ENCODE data around the gene APP. TPM values are rescaled to one million over a fixed set of nuclear protein-coding genes. Genes with fewer than 3 reads are reported as not detected.
A peak's percentile ranks its signal among the peaks of the same experiment; 100 is the strongest.

APP gene
- total and polyA plus RNA-seq, 2 of the 13 experiments (the other 11 are each of a cell fraction or from before 2014, with no cell fraction given) = 70.6 to 262 TPM

DNA sequence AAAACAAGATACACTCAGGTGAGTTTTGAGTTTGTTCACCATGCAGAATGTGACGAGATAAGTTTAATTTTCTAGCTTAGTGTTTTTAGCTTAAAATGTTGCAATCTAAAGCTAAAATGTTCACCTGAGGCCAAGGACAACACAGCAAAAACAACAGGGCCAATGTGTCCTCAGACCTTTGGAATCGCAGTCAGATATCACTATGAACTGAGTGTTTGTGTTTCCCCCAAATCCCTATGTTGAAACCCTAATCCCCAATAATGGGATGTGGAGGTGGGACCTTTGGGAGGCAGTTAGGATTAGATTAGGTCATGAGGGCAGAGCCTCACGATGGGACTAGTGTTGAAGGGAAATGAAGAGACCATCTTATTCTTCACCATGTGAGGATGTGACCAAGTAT, 291.4 kb downstream of the APP start (continued):
- TF ChIP-seq TFDP1 (CRISPR knock-in tag; IDR thresholded peaks at IDR 0.05; ENCODE audit: borderline replicate concordance) = no peak
- no peak for TF ChIP-seq GABPA (IDR thresholded peaks at IDR 0.05; ENCODE audit: low read depth, low read length)
- TF ChIP-seq GABPA (CRISPR knock-in tag; IDR thresholded peaks at IDR 0.05; ENCODE audit: low read depth) = no peak
- TF ChIP-seq ZMYM2 (CRISPR knock-in tag; IDR thresholded peaks at IDR 0.05) = no peak
- TF ChIP-seq, protein P1, sequence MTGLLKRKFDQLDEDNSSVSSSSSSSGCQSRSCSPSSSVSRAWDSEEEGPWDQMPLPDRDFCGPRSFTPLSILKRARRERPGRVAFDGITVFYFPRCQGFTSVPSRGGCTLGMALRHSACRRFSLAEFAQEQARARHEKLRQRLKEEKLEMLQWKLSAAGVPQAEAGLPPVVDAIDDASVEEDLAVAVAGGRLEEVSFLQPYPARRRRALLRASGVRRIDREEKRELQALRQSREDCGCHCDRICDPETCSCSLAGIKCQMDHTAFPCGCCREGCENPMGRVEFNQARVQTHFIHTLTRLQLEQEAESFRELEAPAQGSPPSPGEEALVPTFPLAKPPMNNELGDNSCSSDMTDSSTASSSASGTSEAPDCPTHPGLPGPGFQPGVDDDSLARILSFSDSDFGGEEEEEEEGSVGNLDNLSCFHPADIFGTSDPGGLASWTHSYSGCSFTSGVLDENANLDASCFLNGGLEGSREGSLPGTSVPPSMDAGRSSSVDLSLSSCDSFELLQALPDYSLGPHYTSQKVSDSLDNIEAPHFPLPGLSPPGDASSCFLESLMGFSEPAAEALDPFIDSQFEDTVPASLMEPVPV (CRISPR knock-in tag; IDR thresholded peaks at IDR 0.05) = no peak
- TF ChIP-seq GATAD1 (CRISPR knock-in tag; IDR thresholded peaks at IDR 0.05) = no peak
- no peak for TF ChIP-seq MLLT10 (CRISPR knock-in tag; IDR thresholded peaks at IDR 0.05)
- TF ChIP-seq, protein P2, sequence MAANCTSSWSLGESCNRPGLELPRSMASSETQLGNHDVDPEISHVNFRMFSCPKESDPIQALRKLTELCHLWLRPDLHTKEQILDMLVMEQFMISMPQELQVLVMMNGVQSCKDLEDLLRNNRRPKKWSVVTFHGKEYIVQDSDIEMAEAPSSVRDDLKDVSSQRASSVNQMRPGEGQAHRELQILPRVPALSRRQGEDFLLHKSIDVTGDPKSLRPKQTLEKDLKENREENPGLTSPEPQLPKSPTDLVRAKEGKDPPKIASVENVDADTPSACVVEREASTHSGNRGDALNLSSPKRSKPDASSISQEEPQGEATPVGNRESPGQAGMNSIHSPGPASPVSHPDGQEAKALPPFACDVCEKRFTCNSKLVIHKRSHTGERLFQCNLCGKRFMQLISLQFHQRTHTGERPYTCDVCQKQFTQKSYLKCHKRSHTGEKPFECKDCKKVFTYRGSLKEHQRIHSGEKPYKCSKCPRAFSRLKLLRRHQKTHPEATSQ (CRISPR knock-in tag; IDR thresholded peaks at IDR 0.05; ENCODE audit: borderline replicate concordance) = no peak
- no peak for TF ChIP-seq ZNF17 (CRISPR knock-in tag; IDR thresholded peaks at IDR 0.05)
- no peak for TF ChIP-seq ZNF253 (CRISPR knock-in tag; IDR thresholded peaks at IDR 0.05; ENCODE audit: borderline replicate concordance)
- TF ChIP-seq ZNF207 (IDR thresholded peaks at IDR 0.05; ENCODE audit: borderline replicate concordance) = no peak
- TF ChIP-seq ZNF644 (CRISPR knock-in tag; IDR thresholded peaks at IDR 0.05; ENCODE audit: low read depth) = peak; percentile 58; the same call in 1 of the 2 replicates
- no peak for TF ChIP-seq GMEB1 (CRISPR knock-in tag; IDR thresholded peaks at IDR 0.05; ENCODE audit: borderline replicate concordance)
- TF ChIP-seq, protein P3, sequence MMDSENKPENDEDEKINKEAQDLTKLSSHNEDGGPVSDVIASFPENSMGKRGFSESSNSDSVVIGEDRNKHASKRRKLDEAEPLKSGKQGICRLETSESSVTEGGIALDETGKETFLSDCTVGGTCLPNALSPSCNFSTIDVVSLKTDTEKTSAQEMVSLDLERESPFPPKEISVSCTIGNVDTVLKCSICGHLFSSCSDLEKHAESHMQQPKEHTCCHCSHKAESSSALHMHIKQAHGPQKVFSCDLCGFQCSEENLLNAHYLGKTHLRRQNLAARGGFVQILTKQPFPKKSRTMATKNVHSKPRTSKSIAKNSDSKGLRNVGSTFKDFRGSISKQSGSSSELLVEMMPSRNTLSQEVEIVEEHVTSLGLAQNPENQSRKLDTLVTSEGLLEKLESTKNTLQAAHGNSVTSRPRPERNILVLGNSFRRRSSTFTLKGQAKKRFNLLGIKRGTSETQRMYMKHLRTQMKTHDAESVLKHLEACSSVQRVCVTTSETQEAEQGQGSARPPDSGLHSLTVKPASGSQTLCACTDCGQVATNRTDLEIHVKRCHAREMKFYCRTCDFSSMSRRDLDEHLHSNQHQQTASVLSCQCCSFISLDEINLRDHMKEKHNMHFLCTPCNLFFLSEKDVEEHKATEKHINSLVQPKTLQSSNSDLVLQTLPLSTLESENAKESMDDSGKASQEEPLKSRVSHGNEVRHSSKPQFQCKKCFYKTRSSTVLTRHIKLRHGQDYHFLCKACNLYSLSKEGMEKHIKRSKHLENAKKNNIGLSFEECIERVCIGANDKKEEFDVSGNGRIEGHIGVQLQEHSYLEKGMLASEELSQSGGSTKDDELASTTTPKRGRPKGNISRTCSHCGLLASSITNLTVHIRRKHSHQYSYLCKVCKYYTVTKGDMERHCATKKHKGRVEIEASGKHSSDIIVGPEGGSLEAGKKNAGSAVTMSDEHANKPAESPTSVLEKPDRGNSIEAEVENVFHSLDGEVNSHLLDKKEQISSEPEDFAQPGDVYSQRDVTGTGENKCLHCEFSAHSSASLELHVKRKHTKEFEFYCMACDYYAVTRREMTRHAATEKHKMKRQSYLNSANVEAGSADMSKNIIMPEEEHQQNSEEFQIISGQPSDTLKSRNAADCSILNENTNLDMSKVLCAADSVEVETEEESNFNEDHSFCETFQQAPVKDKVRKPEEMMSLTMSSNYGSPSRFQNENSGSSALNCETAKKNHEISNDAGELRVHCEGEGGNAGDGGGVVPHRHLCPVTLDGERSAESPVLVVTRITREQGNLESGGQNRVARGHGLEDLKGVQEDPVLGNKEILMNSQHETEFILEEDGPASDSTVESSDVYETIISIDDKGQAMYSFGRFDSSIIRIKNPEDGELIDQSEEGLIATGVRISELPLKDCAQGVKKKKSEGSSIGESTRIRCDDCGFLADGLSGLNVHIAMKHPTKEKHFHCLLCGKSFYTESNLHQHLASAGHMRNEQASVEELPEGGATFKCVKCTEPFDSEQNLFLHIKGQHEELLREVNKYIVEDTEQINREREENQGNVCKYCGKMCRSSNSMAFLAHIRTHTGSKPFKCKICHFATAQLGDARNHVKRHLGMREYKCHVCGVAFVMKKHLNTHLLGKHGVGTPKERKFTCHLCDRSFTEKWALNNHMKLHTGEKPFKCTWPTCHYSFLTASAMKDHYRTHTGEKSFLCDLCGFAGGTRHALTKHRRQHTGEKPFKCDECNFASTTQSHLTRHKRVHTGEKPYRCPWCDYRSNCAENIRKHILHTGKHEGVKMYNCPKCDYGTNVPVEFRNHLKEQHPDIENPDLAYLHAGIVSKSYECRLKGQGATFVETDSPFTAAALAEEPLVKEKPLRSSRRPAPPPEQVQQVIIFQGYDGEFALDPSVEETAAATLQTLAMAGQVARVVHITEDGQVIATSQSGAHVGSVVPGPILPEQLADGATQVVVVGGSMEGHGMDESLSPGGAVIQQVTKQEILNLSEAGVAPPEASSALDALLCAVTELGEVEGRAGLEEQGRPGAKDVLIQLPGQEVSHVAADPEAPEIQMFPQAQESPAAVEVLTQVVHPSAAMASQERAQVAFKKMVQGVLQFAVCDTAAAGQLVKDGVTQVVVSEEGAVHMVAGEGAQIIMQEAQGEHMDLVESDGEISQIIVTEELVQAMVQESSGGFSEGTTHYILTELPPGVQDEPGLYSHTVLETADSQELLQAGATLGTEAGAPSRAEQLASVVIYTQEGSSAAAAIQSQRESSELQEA (CRISPR knock-in tag; IDR thresholded peaks at IDR 0.05; ENCODE audit: not compliant biosample characterization) = no peak
- TF ChIP-seq ZFP82 (CRISPR knock-in tag; IDR thresholded peaks at IDR 0.05; ENCODE audit: borderline replicate concordance) = no peak

Measured in HepG2 (cell line).